ENCODE data around the gene BCAN. TPM values are rescaled to one million over a fixed set of nuclear protein-coding genes. Genes with fewer than 3 reads are reported as not detected.
"Not testable (repeated sequence)": the region's sequence is repeated elsewhere in the genome, so short reads cannot be mapped to it uniquely, and the experiment has no call there.

BCAN gene
- total and polyA plus RNA-seq, 2 experiments from 2014 or later: 0.23 to 0.86 TPM

GRCh38 chr1:156599811-156600210 lies 42.1 kb upstream of the BCAN start:
- DNase-seq (ENCODE audit: low read depth in 1 of 2, low spot score in 1 of 2): no peak
- H3K4me3 ChIP-seq: no peak overlapping the region
- no peak for TF ChIP-seq CTCF (IDR thresholded peaks at IDR 0.05; ENCODE audit: low read depth, low read length)
- no peak overlapping the region for H3K27ac ChIP-seq
- H3K9me3 ChIP-seq (ENCODE audit: low read depth): no peaks in the 10 kb centered on the region
- no peaks in the 10 kb centered on the region for H3K4me1 ChIP-seq (ENCODE audit: low read depth)
- no peaks in the 10 kb centered on the region for H3K27me3 ChIP-seq
- no peaks in the 10 kb centered on the region for H3K36me3 ChIP-seq

- Histone ChIP-seq H3K4me1 (ENCODE audit: low read depth) (no peaks in the 10 kb centered on the region), H3K36me3 (no peaks in the 10 kb centered on the region), H3K27me3 (no peaks in the 10 kb centered on the region), H3K27ac (peak overlapping the region; percentile 72), H3K4me3 (peak overlapping the region; percentile 42), H3K9me3 (ENCODE audit: low read depth) (no peaks in the 10 kb centered on the region)
- no peak for TF ChIP-seq CTCF (IDR thresholded peaks at IDR 0.05; ENCODE audit: low read depth, low read length)
- DNase-seq (ENCODE audit: low read depth in 1 of 2, low spot score in 1 of 2): peak in 1 of 2 donors; percentile 35
Measured at GRCh38 chr1:156600733-156601121, 41.2 kb upstream of the BCAN start.

- Histone ChIP-seq H3K4me1 (ENCODE audit: low read depth) (no peaks in the 10 kb centered on the region), H3K9me3 (ENCODE audit: low read depth) (no peaks in the 10 kb centered on the region), H3K4me3 (peak within 1 kb of the TSS; percentile 42), H3K27ac (peak within 1 kb of the TSS; percentile 72), H3K27me3 (no peaks in the 10 kb centered on the region), H3K36me3 (no peaks in the 10 kb centered on the region)
- peak; percentile 83 to 96 for DNase-seq (ENCODE audit: low read depth in 1 of 2, low spot score in 1 of 2)
- TF ChIP-seq CTCF (IDR thresholded peaks at IDR 0.05; ENCODE audit: low read depth, low read length): no peak
Measured at GRCh38 chr1:156601122-156601830, 40.6 kb upstream of the BCAN start, which contains the start of gene GPATCH4. TSS of gene GPATCH4 (minus strand) at chr1:156601479.

- peak overlapping the region; percentile 72 for H3K27ac ChIP-seq
- H3K27me3 ChIP-seq: no peaks in the 10 kb centered on the region
- TF ChIP-seq CTCF (IDR thresholded peaks at IDR 0.05; ENCODE audit: low read depth, low read length): no peak
- no peaks in the 10 kb centered on the region for H3K36me3 ChIP-seq
- no peaks in the 10 kb centered on the region for H3K9me3 ChIP-seq (ENCODE audit: low read depth)
- peak overlapping the region; percentile 42 for H3K4me3 ChIP-seq
- DNase-seq (ENCODE audit: low read depth in 1 of 2, low spot score in 1 of 2): no peak
- no peaks in the 10 kb centered on the region for H3K4me1 ChIP-seq (ENCODE audit: low read depth)
Measured at GRCh38 chr1:156601892-156602291, 40.0 kb upstream of the BCAN start.

- DNase-seq (ENCODE audit: low read depth in 1 of 2, low spot score in 1 of 2): no peak
- H3K36me3 ChIP-seq: no peaks in the 10 kb centered on the region
- TF ChIP-seq CTCF (IDR thresholded peaks at IDR 0.05; ENCODE audit: low read depth, low read length): peak; percentile 47
Measured at GRCh38 chr1:156602557-156602993, 39.3 kb upstream of the BCAN start.

GRCh38 chr1:156607344-156607743 lies 34.6 kb upstream of the BCAN start:
- not testable (repeated sequence) for H3K9me3 ChIP-seq (ENCODE audit: low read depth); H3K27me3 ChIP-seq; H3K4me3 ChIP-seq; H3K4me1 ChIP-seq (ENCODE audit: low read depth); H3K36me3 ChIP-seq; H3K27ac ChIP-seq; DNase-seq (ENCODE audit: low read depth in 1 of 2, low spot score in 1 of 2)

More at GRCh38 chr1:156602557-156602993, 39.3 kb upstream of the BCAN start:
- Histone ChIP-seq H3K4me3 (no peak overlapping the region), H3K27ac (no peak overlapping the region), H3K27me3 (no peaks in the 10 kb centered on the region), H3K9me3 (ENCODE audit: low read depth) (no peaks in the 10 kb centered on the region), H3K4me1 (ENCODE audit: low read depth) (no peaks in the 10 kb centered on the region)
